ENCODE results near the gene EMC10.

DNA sequence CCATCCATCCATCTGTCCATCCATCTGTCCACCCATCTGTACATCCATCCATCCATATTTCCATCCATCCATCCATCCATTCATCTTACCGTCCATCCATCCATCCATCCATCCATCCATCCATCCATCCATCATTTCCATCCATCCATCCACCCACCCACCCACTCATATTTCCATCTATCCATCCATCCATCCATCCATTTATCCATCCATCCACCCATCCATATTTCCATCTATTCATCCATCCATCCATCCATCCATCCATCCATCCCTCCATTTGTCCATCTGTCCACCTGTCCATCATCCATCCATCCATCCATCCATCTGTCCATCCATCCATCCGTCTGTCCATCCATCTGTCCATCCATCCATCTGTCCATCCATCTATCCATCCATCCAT lies 20.3 kb upstream of the EMC10 start:
- TF ChIP-seq, protein P1, sequence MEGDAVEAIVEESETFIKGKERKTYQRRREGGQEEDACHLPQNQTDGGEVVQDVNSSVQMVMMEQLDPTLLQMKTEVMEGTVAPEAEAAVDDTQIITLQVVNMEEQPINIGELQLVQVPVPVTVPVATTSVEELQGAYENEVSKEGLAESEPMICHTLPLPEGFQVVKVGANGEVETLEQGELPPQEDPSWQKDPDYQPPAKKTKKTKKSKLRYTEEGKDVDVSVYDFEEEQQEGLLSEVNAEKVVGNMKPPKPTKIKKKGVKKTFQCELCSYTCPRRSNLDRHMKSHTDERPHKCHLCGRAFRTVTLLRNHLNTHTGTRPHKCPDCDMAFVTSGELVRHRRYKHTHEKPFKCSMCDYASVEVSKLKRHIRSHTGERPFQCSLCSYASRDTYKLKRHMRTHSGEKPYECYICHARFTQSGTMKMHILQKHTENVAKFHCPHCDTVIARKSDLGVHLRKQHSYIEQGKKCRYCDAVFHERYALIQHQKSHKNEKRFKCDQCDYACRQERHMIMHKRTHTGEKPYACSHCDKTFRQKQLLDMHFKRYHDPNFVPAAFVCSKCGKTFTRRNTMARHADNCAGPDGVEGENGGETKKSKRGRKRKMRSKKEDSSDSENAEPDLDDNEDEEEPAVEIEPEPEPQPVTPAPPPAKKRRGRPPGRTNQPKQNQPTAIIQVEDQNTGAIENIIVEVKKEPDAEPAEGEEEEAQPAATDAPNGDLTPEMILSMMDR (IDR thresholded peaks at IDR 0.05): no peak
- TF ChIP-seq POLR2A (IDR thresholded peaks at IDR 0.05) (no peak), EP300 (IDR thresholded peaks at IDR 0.05) (no peak)
